WTC11 (cell line): ENCODE results near the gene RAB35. TPM values are rescaled to one million over a fixed set of nuclear protein-coding genes. Genes with fewer than 3 reads are reported as not detected.

ENCODE experiments used
- ATAC-seq: fragments of 200-7000 bp; cut with Tn5 transposase; 2 replicates; pipeline ENCODE4 v1.10.0; 2021; ENCODE audit warnings: mild to moderate bottlenecking, moderate library complexity
- CTCF ChIA-PET: fragments of 300-600 bp; sonication (Branson Sonifier 250); formaldehyde crosslinking; loops from one replicate; lab custom pipeline; 2021; ENCODE audit warnings: antibody characterized with exemption; lab: Charles Lee
- POLR2A ChIA-PET: fragments of 350-600 bp; sonication (Branson Sonifier 250); formaldehyde crosslinking; loops from one replicate; lab custom pipeline; 2021; ENCODE audit warnings: antibody characterized with exemption; lab: Charles Lee
- DNase-seq: peaks from one replicate; pipeline ENCODE4 v3.0.0; 2021; ENCODE audit warnings: low spot score
- H3K27ac Mint-ChIP-seq: 2 replicates; pipeline ENCODE4 v1.8.0; 2021; ENCODE audit warnings: mixed read lengths
- H3K27me3 Mint-ChIP-seq: 2 replicates; pipeline ENCODE4 v1.8.0; 2021; ENCODE audit warnings: low read depth, mild to moderate bottlenecking, moderate library complexity, mixed read lengths
- H3K36me3 Mint-ChIP-seq: 2 replicates; pipeline ENCODE4 v1.8.0; 2021; ENCODE audit warnings: mixed read lengths
- H3K4me1 Mint-ChIP-seq: 2 replicates; pipeline ENCODE4 v1.8.0; 2022; ENCODE audit warnings: mixed read lengths
- H3K4me3 Mint-ChIP-seq: 2 replicates; pipeline ENCODE4 v1.8.0; 2021; ENCODE audit warnings: mild to moderate bottlenecking, moderate library complexity, mixed read lengths
- H3K9me3 Mint-ChIP-seq: 2 replicates; pipeline ENCODE4 v1.8.0; 2021; ENCODE audit warnings: mixed read lengths
- ESRRA ChIP-seq: sonication (generic); formaldehyde crosslinking; IDR thresholded peaks from 2 replicates; pipeline ENCODE4 v1.8.1; 2022; ENCODE audit warnings: mild to moderate bottlenecking, missing genetic modification reagents, borderline replicate concordance
- ETV6 ChIP-seq: sonication (generic); formaldehyde crosslinking; IDR thresholded peaks from 2 replicates; pipeline ENCODE4 v1.8.1; 2022; ENCODE audit warnings: mild to moderate bottlenecking, missing genetic modification reagents
- GABPB1 ChIP-seq: sonication (generic); formaldehyde crosslinking; IDR thresholded peaks from 2 replicates; pipeline ENCODE4 v1.8.1; 2023; ENCODE audit warnings: mild to moderate bottlenecking, missing genetic modification reagents
- GRHL2 ChIP-seq: fragments of 250-450 bp; sonication (Bioruptor Pico); IDR thresholded peaks from 2 replicates; pipeline ENCODE4 v1.8.0; 2022; ENCODE audit warnings: mild to moderate bottlenecking, moderate library complexity; ENCODE audit not compliant: insufficient replicate concordance, severe bottlenecking
- ZNF138 ChIP-seq: sonication (generic); formaldehyde crosslinking; conservative IDR thresholded peaks from 2 replicates; pipeline ENCODE4 v1.8.1; 2022; ENCODE audit warnings: mild to moderate bottlenecking, moderate library complexity, missing genetic modification reagents
- ZNF219 ChIP-seq: sonication (generic); formaldehyde crosslinking; IDR thresholded peaks from 2 replicates; pipeline ENCODE4 v1.8.0; 2023; ENCODE audit warnings: missing genetic modification reagents, mild to moderate bottlenecking, borderline replicate concordance
- ZNF232 ChIP-seq: sonication (generic); formaldehyde crosslinking; IDR thresholded peaks from 2 replicates; pipeline ENCODE4 v1.8.0; 2022; ENCODE audit warnings: mild to moderate bottlenecking, missing genetic modification reagents
- ZNF263 ChIP-seq: sonication (generic); formaldehyde crosslinking; IDR thresholded peaks from 2 replicates; pipeline ENCODE4 v1.8.1; 2022; ENCODE audit warnings: low read depth, mild to moderate bottlenecking, moderate library complexity, missing genetic modification reagents
- ZNF423 ChIP-seq: fragments of 250-450 bp; sonication (Bioruptor Pico); IDR thresholded peaks from 2 replicates; pipeline ENCODE4 v2.1.2; 2022; ENCODE audit warnings: mild to moderate bottlenecking, moderate library complexity
- ZNF532 ChIP-seq: fragments of 250-450 bp; sonication (Bioruptor Pico); IDR thresholded peaks from 2 replicates; pipeline ENCODE4 v1.9.0; 2021; ENCODE audit warnings: mild to moderate bottlenecking, borderline replicate concordance
- total RNA-seq: library from RNA; stranded (reverse); gene quantifications from 3 replicates; pipeline ENCODE4 v1.2.3, GENCODE V29; 2021
- TF ChIP-seq, protein P1 (sequence below): sonication (generic); formaldehyde crosslinking; IDR thresholded peaks from 2 replicates; pipeline ENCODE4 v1.8.1; 2022; ENCODE audit warnings: mild to moderate bottlenecking, moderate library complexity, missing genetic modification reagents
- TF ChIP-seq, protein P2 (sequence below): sonication (generic); formaldehyde crosslinking; IDR thresholded peaks from 2 replicates; pipeline ENCODE4 v1.8.0; 2023; ENCODE audit warnings: missing genetic modification reagents, mild to moderate bottlenecking, borderline replicate concordance
- TF ChIP-seq, protein P3 (sequence below): sonication (generic); formaldehyde crosslinking; IDR thresholded peaks from 2 replicates; pipeline ENCODE4 v1.8.0; 2023; ENCODE audit warnings: mild to moderate bottlenecking, missing genetic modification reagents

The RAB35 gene
- total RNA-seq, 1 experiment from 2014 or later, result 44.5 TPM

GRCh38 chr12:120103044-120103338 is 13.6 kb downstream of the RAB35 start:
- DNase-seq (no peak), ATAC-seq (no peak)
- Mint-ChIP-seq H3K27me3 (no peaks in the 10 kb centered on the region), H3K27ac (no peak overlapping the region), H3K36me3 (peaks cover 26% of the 10 kb centered on the region), H3K4me3 (no peak overlapping the region), H3K4me1 (peaks cover 24% of the 10 kb centered on the region), H3K9me3 (no peaks in the 10 kb centered on the region)
- TF ChIP-seq, protein P1, sequence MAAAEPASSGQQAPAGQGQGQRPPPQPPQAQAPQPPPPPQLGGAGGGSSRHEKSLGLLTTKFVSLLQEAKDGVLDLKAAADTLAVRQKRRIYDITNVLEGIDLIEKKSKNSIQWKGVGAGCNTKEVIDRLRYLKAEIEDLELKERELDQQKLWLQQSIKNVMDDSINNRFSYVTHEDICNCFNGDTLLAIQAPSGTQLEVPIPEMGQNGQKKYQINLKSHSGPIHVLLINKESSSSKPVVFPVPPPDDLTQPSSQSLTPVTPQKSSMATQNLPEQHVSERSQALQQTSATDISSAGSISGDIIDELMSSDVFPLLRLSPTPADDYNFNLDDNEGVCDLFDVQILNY (CRISPR knock-in tag), result no peak
- TF ChIP-seq GABPB1 (CRISPR knock-in tag) (no peak), ETV6 (no peak), ZNF263 (CRISPR knock-in tag) (no peak), ZNF423 (CRISPR knock-in tag) (no peak), ZNF532 (CRISPR knock-in tag) (no peak), ZNF219 (CRISPR knock-in tag) (no peak), ZNF232 (no peak), ESRRA (no peak), ZNF138 (CRISPR knock-in tag) (no peak), GRHL2 (CRISPR knock-in tag) (no peak)
- TF ChIP-seq, protein P2, sequence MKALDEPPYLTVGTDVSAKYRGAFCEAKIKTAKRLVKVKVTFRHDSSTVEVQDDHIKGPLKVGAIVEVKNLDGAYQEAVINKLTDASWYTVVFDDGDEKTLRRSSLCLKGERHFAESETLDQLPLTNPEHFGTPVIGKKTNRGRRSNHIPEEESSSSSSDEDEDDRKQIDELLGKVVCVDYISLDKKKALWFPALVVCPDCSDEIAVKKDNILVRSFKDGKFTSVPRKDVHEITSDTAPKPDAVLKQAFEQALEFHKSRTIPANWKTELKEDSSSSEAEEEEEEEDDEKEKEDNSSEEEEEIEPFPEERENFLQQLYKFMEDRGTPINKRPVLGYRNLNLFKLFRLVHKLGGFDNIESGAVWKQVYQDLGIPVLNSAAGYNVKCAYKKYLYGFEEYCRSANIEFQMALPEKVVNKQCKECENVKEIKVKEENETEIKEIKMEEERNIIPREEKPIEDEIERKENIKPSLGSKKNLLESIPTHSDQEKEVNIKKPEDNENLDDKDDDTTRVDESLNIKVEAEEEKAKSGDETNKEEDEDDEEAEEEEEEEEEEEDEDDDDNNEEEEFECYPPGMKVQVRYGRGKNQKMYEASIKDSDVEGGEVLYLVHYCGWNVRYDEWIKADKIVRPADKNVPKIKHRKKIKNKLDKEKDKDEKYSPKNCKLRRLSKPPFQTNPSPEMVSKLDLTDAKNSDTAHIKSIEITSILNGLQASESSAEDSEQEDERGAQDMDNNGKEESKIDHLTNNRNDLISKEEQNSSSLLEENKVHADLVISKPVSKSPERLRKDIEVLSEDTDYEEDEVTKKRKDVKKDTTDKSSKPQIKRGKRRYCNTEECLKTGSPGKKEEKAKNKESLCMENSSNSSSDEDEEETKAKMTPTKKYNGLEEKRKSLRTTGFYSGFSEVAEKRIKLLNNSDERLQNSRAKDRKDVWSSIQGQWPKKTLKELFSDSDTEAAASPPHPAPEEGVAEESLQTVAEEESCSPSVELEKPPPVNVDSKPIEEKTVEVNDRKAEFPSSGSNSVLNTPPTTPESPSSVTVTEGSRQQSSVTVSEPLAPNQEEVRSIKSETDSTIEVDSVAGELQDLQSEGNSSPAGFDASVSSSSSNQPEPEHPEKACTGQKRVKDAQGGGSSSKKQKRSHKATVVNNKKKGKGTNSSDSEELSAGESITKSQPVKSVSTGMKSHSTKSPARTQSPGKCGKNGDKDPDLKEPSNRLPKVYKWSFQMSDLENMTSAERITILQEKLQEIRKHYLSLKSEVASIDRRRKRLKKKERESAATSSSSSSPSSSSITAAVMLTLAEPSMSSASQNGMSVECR (CRISPR knock-in tag), result no peak
- TF ChIP-seq, protein P3, sequence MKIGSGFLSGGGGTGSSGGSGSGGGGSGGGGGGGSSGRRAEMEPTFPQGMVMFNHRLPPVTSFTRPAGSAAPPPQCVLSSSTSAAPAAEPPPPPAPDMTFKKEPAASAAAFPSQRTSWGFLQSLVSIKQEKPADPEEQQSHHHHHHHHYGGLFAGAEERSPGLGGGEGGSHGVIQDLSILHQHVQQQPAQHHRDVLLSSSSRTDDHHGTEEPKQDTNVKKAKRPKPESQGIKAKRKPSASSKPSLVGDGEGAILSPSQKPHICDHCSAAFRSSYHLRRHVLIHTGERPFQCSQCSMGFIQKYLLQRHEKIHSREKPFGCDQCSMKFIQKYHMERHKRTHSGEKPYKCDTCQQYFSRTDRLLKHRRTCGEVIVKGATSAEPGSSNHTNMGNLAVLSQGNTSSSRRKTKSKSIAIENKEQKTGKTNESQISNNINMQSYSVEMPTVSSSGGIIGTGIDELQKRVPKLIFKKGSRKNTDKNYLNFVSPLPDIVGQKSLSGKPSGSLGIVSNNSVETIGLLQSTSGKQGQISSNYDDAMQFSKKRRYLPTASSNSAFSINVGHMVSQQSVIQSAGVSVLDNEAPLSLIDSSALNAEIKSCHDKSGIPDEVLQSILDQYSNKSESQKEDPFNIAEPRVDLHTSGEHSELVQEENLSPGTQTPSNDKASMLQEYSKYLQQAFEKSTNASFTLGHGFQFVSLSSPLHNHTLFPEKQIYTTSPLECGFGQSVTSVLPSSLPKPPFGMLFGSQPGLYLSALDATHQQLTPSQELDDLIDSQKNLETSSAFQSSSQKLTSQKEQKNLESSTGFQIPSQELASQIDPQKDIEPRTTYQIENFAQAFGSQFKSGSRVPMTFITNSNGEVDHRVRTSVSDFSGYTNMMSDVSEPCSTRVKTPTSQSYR (CRISPR knock-in tag), result no peak
- ChIA-PET CTCF (interaction anchor here (1.0 to 2.0 kb wide), 7 partner anchors 8 to 199 kb away, joined by 3 to 9 read pairs (median 3); partner anchors contain the start of genes BICDL1, PXN and SIRT4), POLR2A (interaction anchor here (1.2 kb wide), 1 partner anchor 13 kb away, joined by 6 read pairs; the partner anchor contains the start of gene RAB35)
